Right atrium auricular region (tissue), 2 donors: Measurements from ENCODE around the gene ALDH1L2. TPM values are rescaled to one million over a fixed set of nuclear protein-coding genes. Genes with fewer than 3 reads are reported as not detected.

Experiments
- DNase-seq: peaks from one replicate; pipeline ENCODE4 v3.0.0-alpha.2; 2019; ENCODE audit warnings: low spot score
- H3K27ac ChIP-seq, 2 donors: fragments of 200-600 bp; sonication (generic); 1 replicate in 1 of 2; 2 replicates in 1 of 2; pipeline ENCODE4 v1.5.1; 2016 to 2019
- H3K27me3 ChIP-seq, 2 donors: fragments of 200-600 bp; sonication (generic); one replicate each; pipeline versions ENCODE4 v1.5.1 to v1.6.0; 2017 to 2019
- H3K36me3 ChIP-seq: fragments of 200-600 bp; sonication (generic); one replicate; pipeline ENCODE4 v1.5.1; 2016
- H3K4me1 ChIP-seq, 2 donors: fragments of 200-600 bp; sonication (generic); one replicate each; pipeline versions ENCODE4 v1.5.1 to v1.6.0; 2017 to 2019
- H3K4me3 ChIP-seq, 2 donors: fragments of 200-600 bp; sonication (generic); 1 replicate in 1 of 2; 2 replicates in 1 of 2; pipeline ENCODE4 v1.5.1; 2017 to 2019; ENCODE audit warnings: mild to moderate bottlenecking in 1 of 2, moderate library complexity in 1 of 2
- H3K9me3 ChIP-seq, 2 donors: fragments of 200-600 bp; sonication (generic); one replicate each; pipeline ENCODE4 v1.5.1; 2019
- CTCF ChIP-seq, 2 donors: fragments of 200-600 bp; sonication (generic); IDR thresholded peaks; one replicate each; pipeline ENCODE4 v1.5.1; 2019; ENCODE audit warnings: antibody characterized with exemption in 2 of 2
- total RNA-seq, 2 donors: library from RNA; depleted of rRNA; stranded (reverse); fragments of >200 nt; gene quantifications; one replicate each; pipeline ENCODE4 v1.1.0, GENCODE V29; 2016

ALDH1L2 gene
- total RNA-seq, 2 donors from 2014 or later, result 1.2 to 2.5 TPM

DNA sequence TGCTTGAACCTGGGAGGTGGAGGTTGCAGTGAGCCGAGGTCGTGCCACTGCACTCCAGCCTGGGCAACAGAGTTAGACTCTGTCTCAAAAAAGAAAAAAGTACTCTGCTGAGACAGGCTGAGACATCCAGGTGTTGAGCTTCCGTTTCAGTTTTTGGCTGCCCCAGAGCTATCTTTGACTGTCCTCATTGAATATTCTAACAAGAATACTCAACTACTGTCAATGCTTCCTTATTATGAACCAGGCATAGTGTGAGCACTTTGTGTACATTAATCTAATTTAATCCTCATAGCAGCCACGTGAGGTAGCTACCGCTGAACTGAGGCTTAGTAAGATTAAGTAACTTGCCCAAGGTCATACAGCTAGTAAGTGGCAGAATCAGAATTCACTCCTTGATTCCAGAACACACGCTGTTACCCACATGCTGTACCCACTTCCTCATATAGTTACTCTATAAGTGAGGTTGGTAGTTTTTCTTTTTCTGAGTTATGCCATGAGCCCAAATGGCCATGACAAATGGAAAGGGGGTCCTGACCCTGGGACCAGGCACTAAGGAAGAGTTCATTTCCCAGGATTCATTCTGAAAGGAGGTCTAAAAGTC is 11.3 kb downstream of the ALDH1L2 start:
- TF ChIP-seq CTCF (IDR thresholded peaks at IDR 0.05), result no peak
- no peaks in the 10 kb centered on the region for H3K4me1 ChIP-seq
- no peaks in the 10 kb centered on the region for H3K9me3 ChIP-seq
- H3K36me3 ChIP-seq, result no peaks in the 10 kb centered on the region
- no peak overlapping the region for H3K4me3 ChIP-seq
- no peak overlapping the region for H3K27ac ChIP-seq
- no peak for DNase-seq
- no peaks in the 10 kb centered on the region for H3K27me3 ChIP-seq

DNA sequence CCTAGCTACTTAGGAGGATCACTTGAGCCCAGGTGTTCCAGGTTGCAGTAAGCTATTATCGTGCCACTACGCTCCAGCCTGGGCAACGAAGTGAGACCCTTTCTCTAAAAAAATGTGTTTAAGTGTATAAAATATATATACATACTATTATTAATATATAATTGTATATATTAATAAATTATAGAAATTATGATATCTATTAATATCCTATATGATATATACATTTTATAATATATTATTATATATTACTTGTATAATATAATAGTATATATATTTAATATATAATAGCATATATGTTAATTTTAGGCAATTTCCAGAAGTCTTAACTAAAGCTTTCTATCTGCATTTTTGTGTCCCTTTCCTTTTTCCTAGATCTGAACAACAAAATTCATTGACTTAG is 12.3 kb downstream of the ALDH1L2 start:
- Histone ChIP-seq H3K27ac (no peak overlapping the region), H3K36me3 (no peaks in the 10 kb centered on the region), H3K4me1 (no peaks in the 10 kb centered on the region), H3K4me3 (no peak overlapping the region), H3K9me3 (no peaks in the 10 kb centered on the region), H3K27me3 (no peaks in the 10 kb centered on the region)
- no peak for DNase-seq
- TF ChIP-seq CTCF (IDR thresholded peaks at IDR 0.05), result no peak

DNA sequence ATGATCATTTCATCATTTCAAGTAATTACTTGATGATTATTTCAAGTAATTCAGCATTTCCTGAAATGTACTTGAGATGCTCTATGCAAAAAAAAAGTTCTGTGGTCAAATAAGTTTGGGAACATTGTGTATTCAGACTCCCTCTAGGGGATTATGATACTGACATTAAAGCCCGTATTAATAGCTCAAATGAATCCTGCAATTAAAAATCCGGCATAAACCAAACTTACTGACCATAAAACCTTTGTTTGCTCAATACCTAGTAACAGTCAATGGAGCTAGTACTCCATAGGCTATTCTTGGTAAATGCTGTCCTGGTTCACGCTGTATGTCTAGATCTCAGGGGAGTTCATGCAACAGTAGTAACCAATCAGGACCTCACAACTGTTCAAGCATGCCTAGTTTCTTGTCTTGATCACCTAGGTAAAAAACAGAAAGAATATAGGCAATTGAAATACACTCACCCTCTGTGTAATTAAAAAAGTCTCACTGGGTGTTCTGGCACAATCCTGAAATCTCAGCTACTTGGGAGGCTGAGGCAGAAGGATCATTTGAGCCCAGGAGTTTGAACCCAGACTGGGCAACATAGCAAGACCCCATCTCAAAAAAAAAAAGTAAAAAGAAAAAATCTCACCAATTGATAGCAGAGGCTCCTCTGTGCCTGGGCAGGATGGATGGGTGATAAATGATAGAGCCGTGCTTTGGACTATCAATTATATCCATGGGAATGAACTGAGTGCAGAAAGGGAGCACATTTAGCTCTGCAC is 14.1 kb downstream of the ALDH1L2 start:
- Histone ChIP-seq H3K36me3 (no peaks in the 10 kb centered on the region), H3K4me1 (no peaks in the 10 kb centered on the region), H3K27ac (no peak overlapping the region), H3K27me3 (no peaks in the 10 kb centered on the region), H3K4me3 (no peak overlapping the region), H3K9me3 (no peaks in the 10 kb centered on the region)
- no peak for DNase-seq
- TF ChIP-seq CTCF (IDR thresholded peaks at IDR 0.05), result no peak

- Histone ChIP-seq H3K27ac (no peak overlapping the region), H3K4me3 (no peak overlapping the region), H3K4me1 (no peaks in the 10 kb centered on the region), H3K9me3 (no peaks in the 10 kb centered on the region), H3K27me3 (no peaks in the 10 kb centered on the region), H3K36me3 (peaks cover 4% of the 10 kb centered on the region)
- no peak for TF ChIP-seq CTCF (IDR thresholded peaks at IDR 0.05)
- no peak for DNase-seq
Observed at GRCh38 chr12:105067511-105068031, 16.7 kb downstream of the ALDH1L2 start.

DNA sequence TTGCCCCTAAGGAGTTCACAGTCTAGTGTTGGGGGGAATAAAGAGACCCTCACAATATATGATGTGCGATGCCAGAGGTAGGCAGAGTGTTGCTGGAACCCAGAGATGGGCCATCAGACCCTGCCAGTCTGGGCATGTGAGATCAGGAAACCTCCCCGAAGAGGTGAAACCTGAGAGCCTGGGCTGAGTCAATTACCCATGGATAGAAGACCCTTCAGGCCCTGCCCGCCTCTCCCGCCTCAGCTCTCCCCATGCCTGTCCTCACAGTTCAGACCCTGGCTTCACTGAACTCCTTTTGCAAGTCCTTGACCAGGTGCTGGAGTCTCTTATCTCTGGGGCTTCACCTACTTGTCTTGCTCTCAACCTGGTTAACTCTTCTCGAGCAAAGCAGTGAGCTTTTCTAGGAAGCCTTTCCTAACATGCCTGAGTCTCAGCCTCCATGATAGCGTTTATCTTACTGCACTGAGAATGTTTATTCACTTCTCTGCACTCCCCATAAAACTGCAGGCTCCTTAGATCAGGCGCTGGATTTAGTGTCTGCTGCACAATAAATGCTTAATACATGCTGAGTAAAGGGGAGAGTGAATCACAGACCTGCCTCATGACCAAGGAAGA is 19.6 kb downstream of the ALDH1L2 start:
- Histone ChIP-seq H3K27me3 (no peaks in the 10 kb centered on the region), H3K27ac (no peak overlapping the region), H3K4me1 (no peaks in the 10 kb centered on the region), H3K9me3 (no peaks in the 10 kb centered on the region), H3K36me3 (peaks cover 5% of the 10 kb centered on the region), H3K4me3 (no peak overlapping the region)
- no peak for TF ChIP-seq CTCF (IDR thresholded peaks at IDR 0.05)
- DNase-seq, result no peak
